PFSK-1 (cell line): ENCODE results near the gene SDK1.

Source experiments
- POLR2AphosphoS5 ChIP-seq: IDR thresholded peaks from 2 replicates; pipeline ENCODE4 v1.6.1; 2012; ENCODE audit warnings: low read depth, mild to moderate bottlenecking, control low read depth, low read length, moderate library complexity
- REST ChIP-seq, 2 experiments: IDR thresholded peaks; 2 replicates each; pipeline versions ENCODE4 v1.6.1 to v1.8.0; 2011 to 2012; ENCODE audit warnings: low read depth in 2 of 2, low read length in 2 of 2, control low read depth in 1 of 2, inconsistent platforms in 1 of 2, mild to moderate bottlenecking in 1 of 2, moderate library complexity in 1 of 2; ENCODE audit not compliant: insufficient read depth in 1 of 2
- SIN3A ChIP-seq: IDR thresholded peaks from 2 replicates; pipeline ENCODE4 v1.6.1; 2012; ENCODE audit warnings: mild to moderate bottlenecking, low read length, moderate library complexity, borderline replicate concordance; ENCODE audit not compliant: insufficient read depth

GRCh38 chr7:3862774-3863173 is 561.7 kb downstream of the SDK1 start:
- TF ChIP-seq POLR2AphosphoS5: no peak
- TF ChIP-seq SIN3A: no peak
- TF ChIP-seq REST (IDR thresholded peaks at IDR 0.05; ENCODE audit: insufficient read depth in 1 of 2, low read depth in 2 of 2, low read length in 2 of 2): no peak
